AG04450 (cell line): ENCODE data around the gene TCERG1L. TPM values are rescaled to one million over a fixed set of nuclear protein-coding genes. Genes with fewer than 3 reads are reported as not detected.

Experiments
- CTCF ChIA-PET: fragments of 300-600, 350-600 bp; formaldehyde crosslinking; extraction: SDS; loops from one replicate; lab custom pipeline; 2022; ENCODE audit warnings: antibody characterized with exemption, inconsistent platforms; lab: Charles Lee
- POLR2A ChIA-PET: fragments of 350-600 bp; formaldehyde crosslinking; extraction: SDS; loops from one replicate; lab custom pipeline; 2021; ENCODE audit warnings: antibody characterized with exemption, inconsistent platforms; lab: Yijun Ruan, JAX
- DNase-seq: peaks from one replicate; pipeline ENCODE4 v3.0.0-alpha.2; 2011; ENCODE audit warnings: low read depth, low spot score
- H3K27ac ChIP-seq: one replicate; pipeline ENCODE4 v1.5.1; 2012; ENCODE audit warnings: low read depth, low read length, control low read depth
- H3K27me3 ChIP-seq: one replicate; pipeline ENCODE4 v1.6.0; 2012; ENCODE audit warnings: low read length; ENCODE audit not compliant: control insufficient read depth, insufficient read depth
- H3K4me3 ChIP-seq: 2 replicates; pipeline ENCODE4 v1.5.1; 2011; ENCODE audit warnings: mild to moderate bottlenecking, low read depth, low read length, control low read depth
- H3K9me3 ChIP-seq: 2 replicates; pipeline ENCODE4 v1.5.1; 2012; ENCODE audit warnings: low read length; ENCODE audit not compliant: control insufficient read depth, insufficient read depth
- CTCF ChIP-seq: IDR thresholded peaks from 2 replicates; pipeline ENCODE4 v1.5.1; 2011; ENCODE audit warnings: low read depth, low read length, control low read depth, inconsistent platforms
- polyA plus RNA-seq: library from polyadenylated mRNA; depleted of rRNA; stranded (reverse); fragments of >200 nt; gene quantifications from 2 replicates; pipeline ENCODE4 v1.2.3, GENCODE V29; 2011

TCERG1L gene
- polyA plus RNA-seq, 1 experiment = not detected

GRCh38 chr10:131269776-131270460 is 41.6 kb downstream of the TCERG1L start:
- no peak overlapping the region for H3K27ac ChIP-seq
- no peak overlapping the region for H3K4me3 ChIP-seq
- TF ChIP-seq CTCF = no peak
- H3K9me3 ChIP-seq = peaks cover 82% of the 10 kb centered on the region
- H3K27me3 ChIP-seq = no peaks in the 10 kb centered on the region
- ChIA-PET POLR2A (no interaction called here), CTCF (no interaction called here)
- DNase-seq = no peak

DNA sequence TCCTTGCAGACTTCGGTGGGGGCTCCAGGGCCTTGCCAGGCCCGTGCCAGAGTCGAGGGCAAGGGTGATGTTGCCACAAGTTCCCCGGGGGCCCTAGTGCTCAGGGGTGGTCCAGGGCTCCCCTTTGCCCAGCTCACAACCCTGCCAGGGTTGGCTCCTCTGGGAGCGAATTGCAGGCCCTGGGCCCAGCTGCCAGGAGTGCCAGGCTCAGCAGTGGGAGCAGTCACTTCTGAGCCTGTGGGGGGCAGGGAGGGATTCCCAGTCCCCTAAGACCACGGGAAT is 43.8 kb downstream of the TCERG1L start:
- ChIA-PET CTCF (no interaction called here), POLR2A (no interaction called here)
- no peak for DNase-seq
- H3K9me3 ChIP-seq = peaks cover 72% of the 10 kb centered on the region
- no peak for TF ChIP-seq CTCF
- H3K27ac ChIP-seq = no peak overlapping the region
- H3K27me3 ChIP-seq = no peaks in the 10 kb centered on the region
- H3K4me3 ChIP-seq = no peak overlapping the region

DNA sequence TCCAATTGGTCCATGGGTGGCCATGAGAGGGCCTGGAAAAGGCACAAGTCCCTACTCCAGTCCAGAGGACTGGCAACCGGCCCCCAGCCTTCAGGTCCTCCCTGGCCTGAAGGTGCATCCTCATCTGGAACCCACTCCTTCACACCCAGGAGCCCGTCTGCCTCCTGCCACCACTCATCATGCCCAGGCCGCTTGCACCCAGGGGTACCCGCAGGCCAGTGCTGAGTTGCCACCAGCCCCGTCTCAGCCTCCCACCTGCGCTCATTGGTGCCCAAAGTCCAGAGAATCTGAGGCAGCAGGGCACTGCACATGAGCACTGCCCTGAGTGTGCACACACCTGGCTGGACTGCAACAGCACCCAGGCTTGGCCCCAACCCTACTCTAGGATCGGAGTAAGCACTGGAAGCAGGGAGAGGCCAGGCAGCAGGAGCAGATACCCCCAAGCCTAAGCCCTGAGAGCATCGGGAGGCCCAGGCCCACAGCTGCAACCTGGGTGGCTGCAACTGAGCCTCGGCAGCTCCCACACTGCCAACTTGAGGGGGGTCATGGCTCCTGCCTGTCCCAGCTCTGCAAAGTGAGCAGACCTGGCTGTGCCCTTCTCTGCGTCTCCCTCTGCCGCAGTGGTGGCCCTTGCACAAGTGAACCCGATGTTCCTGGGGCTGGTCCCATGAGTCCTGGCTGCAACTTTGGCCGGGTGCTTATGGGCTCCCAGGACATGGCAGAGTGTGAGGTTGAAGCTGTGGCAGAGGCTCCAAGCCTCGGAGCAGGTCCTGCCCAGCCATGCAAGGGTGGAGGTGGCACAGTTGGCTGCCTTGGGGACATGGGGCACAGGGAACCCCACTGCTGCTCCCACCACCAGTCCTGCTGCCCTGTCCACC is 44.3 kb downstream of the TCERG1L start:
- TF ChIP-seq CTCF = no peak
- POLR2A ChIA-PET = no interaction called here

DNA sequence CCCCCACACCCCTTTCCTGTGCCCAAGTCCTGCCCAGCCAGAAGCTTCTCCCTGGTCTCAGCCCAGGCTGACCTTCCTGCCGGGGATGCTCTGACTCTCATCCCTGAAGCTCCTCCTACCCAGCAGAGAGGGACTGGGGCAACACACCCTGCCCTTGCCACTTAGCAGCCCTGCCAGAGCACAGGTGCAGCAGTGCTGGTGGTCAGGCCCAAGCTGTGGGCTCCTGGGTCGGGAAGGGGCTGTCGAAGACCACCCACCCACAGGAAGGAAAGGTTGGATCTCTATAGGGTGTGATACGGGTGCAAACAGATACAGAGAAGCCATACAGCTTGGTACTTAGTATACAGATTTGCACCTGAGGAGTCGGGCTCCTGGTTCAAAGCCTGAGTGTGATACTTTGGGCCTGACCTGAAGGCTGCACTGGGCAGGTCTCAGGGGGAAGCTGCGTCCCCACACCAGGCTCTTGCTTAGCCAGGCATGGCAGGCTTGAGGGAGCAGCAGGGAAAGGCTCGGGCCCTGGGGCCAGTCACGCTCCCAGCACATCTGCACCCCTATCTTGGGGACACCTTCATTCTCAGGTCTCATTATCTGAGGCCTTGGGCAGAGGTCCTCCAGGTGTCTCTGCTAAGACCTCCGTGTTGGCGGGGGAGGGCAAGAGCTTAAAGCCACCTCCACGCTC is 47.3 kb downstream of the TCERG1L start:
- CTCF ChIA-PET = no interaction called here
- TF ChIP-seq CTCF = no peak

More for the DNA sequence above, 44.3 kb downstream of the TCERG1L start:
- DNase-seq = no peak
- H3K9me3 ChIP-seq = peaks cover 67% of the 10 kb centered on the region
- no peak overlapping the region for H3K27ac ChIP-seq
- H3K27me3 ChIP-seq = no peaks in the 10 kb centered on the region
- H3K4me3 ChIP-seq = no peak overlapping the region
- CTCF ChIA-PET = no interaction called here

More for the DNA sequence above, 47.3 kb downstream of the TCERG1L start:
- Histone ChIP-seq H3K4me3 (no peak overlapping the region), H3K27me3 (no peaks in the 10 kb centered on the region), H3K27ac (no peak overlapping the region), H3K9me3 (peaks cover 67% of the 10 kb centered on the region)
- DNase-seq = no peak
- POLR2A ChIA-PET = no interaction called here
